Natural killer cell (primary cell): ENCODE data around the gene RBP5. TPM values are rescaled to one million over a fixed set of nuclear protein-coding genes. Genes with fewer than 3 reads are reported as not detected.

ENCODE experiments used
- ATAC-seq, 3 donors: fragments of 150-1000 bp in 2 of 3; fragments of 200-7000 bp in 1 of 3; cut with Tn5 transposase; 1 replicate in 1 of 3; 2 replicates in 2 of 3; pipeline ENCODE4 v1.10.0; 2021; ENCODE audit warnings: mild to moderate bottlenecking in 2 of 3, moderate library complexity in 2 of 3
- DNase-seq, 2 donors: peaks; one replicate each; pipeline versions ENCODE4 v3.0.0 to v3.0.0-alpha.2; 2013 to 2021; ENCODE audit warnings: mixed read lengths in 1 of 2
- H3K27ac ChIP-seq: one replicate; pipeline ENCODE4 v1.5.1; 2013; ENCODE audit warnings: mild to moderate bottlenecking, low read length
- H3K27me3 ChIP-seq: one replicate; pipeline ENCODE4 v1.6.1; 2013; ENCODE audit warnings: low read length; ENCODE audit not compliant: control insufficient read depth, insufficient read depth
- H3K36me3 ChIP-seq: one replicate; pipeline ENCODE4 v1.6.1; 2013; ENCODE audit warnings: low read length; ENCODE audit not compliant: control insufficient read depth, insufficient read depth
- H3K4me1 ChIP-seq: one replicate; pipeline ENCODE4 v1.6.1; 2013; ENCODE audit warnings: low read length; ENCODE audit not compliant: control insufficient read depth, insufficient read depth
- H3K4me3 ChIP-seq: one replicate; pipeline ENCODE4 v1.5.1; 2013; ENCODE audit warnings: low read length
- H3K9me3 ChIP-seq: one replicate; pipeline ENCODE4 v1.6.1; 2013; ENCODE audit warnings: low read length; ENCODE audit not compliant: control insufficient read depth, insufficient read depth
- H3K27ac Mint-ChIP-seq, 2 donors: one replicate each; pipeline ENCODE4 v1.8.0; 2022; ENCODE audit warnings: mild to moderate bottlenecking in 2 of 2, mixed read lengths in 2 of 2, moderate library complexity in 1 of 2
- H3K27me3 Mint-ChIP-seq, 2 donors: one replicate each; pipeline ENCODE4 v1.8.0; 2022; ENCODE audit warnings: low read depth in 2 of 2, mixed read lengths in 2 of 2
- H3K36me3 Mint-ChIP-seq: one replicate; pipeline ENCODE4 v1.8.0; 2022; ENCODE audit warnings: mixed read lengths
- H3K4me1 Mint-ChIP-seq, 2 donors: one replicate each; pipeline ENCODE4 v1.8.0; 2022; ENCODE audit warnings: mixed read lengths in 2 of 2
- H3K4me3 Mint-ChIP-seq: one replicate; pipeline ENCODE4 v1.8.0; 2022; ENCODE audit warnings: mild to moderate bottlenecking, moderate library complexity, mixed read lengths
- H3K9me3 Mint-ChIP-seq, 2 donors: one replicate each; pipeline ENCODE4 v1.8.0; 2022; ENCODE audit warnings: mixed read lengths in 2 of 2
- WGBS: methylation state at CpG from one replicate; pipeline ENCODE4 v1.1.7; 2013; ENCODE audit warnings: missing lambda C conversion rate; ENCODE audit not compliant: insufficient coverage; 5-methylcytosine and 5-hydroxymethylcytosine counted together
- intact Hi-C: fragments of 100-400 bp; cut with micrococcal nuclease; formaldehyde crosslinking; loops from one replicate; pipeline ENCODE4 v1.14.2; 2022
- total RNA-seq, 4 donors: library from RNA; stranded (reverse); fragments of 120-200 nt in 1 of 4; gene quantifications; one replicate each; pipeline versions ENCODE4 v1.2.3 to v1.2.4, GENCODE V29; 2013 to 2022
- TF ChIP-seq, protein P1 (sequence below): fragments of 200-600 bp; IDR thresholded peaks from one replicate; pipeline ENCODE4 v1.8.0; 2022; ENCODE audit warnings: antibody characterized with exemption

RBP5 gene
- total RNA-seq, 3 donors from 2014 or later (not counting 1 experiment from before 2014, with no cell fraction given), result not detected

DNA sequence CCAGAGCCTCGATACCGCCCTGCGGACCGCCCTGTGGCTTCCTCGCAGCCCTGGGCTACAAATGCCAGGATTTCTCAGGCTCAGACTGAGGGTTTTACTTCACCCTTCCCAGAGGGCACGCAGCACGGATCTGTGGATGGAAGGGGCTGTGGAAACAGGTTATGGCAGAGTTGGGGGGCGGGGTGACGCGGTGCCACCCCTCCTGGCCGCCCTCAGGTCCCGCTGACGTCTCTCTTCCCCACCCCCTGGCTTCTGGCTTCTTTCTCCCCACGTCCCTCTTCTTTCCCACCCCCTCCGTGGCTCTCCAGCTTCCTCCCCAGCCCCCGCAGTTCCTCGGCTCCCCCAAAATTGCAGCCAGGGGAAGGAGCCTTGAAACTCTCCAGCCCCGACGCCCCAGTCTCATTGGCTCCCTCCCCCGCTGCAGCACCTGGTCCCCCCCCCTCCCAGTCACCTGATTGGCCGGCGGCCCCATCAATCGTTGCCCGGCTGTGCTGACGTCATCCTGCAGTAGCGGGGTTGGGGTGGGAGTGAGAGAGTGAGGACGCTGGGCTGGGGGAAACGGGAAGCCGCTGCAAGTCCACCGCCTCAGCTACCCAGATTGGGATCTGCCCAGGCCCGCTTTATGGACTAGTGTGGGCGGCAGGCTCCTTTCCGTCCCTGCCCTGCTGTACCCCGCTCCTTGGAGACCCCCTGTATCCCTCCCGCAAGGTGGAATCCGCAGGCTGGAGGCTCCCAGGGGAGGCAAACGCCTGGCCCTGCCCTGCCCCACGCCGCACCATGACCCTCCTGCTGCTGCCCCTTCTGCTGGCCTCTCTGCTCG, 1.4 kb upstream of the RBP5 start, which contains the start of gene CLSTN3:
CLSTN3 (plus strand) TSS at position 500 of the 820 bp plus-strand sequence; CDS start at position 778, 278 bp downstream.
- peaks cover 30 to 53% of the 10 kb centered on the region in 2 donors for H3K4me1 Mint-ChIP-seq
- H3K27me3 ChIP-seq, result no peaks in the 10 kb centered on the region
- ATAC-seq, result peak; percentile 85 to 91 (median 90)
- peaks cover 19% of the 10 kb centered on the region for H3K36me3 ChIP-seq
- H3K9me3 ChIP-seq, result no peaks in the 10 kb centered on the region
- WGBS, result under 1% methylated on average over 30 of the region's 40 CpGs
- DNase-seq, result peak; percentile 81 to 93
- TF ChIP-seq, protein P1, sequence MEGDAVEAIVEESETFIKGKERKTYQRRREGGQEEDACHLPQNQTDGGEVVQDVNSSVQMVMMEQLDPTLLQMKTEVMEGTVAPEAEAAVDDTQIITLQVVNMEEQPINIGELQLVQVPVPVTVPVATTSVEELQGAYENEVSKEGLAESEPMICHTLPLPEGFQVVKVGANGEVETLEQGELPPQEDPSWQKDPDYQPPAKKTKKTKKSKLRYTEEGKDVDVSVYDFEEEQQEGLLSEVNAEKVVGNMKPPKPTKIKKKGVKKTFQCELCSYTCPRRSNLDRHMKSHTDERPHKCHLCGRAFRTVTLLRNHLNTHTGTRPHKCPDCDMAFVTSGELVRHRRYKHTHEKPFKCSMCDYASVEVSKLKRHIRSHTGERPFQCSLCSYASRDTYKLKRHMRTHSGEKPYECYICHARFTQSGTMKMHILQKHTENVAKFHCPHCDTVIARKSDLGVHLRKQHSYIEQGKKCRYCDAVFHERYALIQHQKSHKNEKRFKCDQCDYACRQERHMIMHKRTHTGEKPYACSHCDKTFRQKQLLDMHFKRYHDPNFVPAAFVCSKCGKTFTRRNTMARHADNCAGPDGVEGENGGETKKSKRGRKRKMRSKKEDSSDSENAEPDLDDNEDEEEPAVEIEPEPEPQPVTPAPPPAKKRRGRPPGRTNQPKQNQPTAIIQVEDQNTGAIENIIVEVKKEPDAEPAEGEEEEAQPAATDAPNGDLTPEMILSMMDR, result no peak
- intact Hi-C loops, result no loop called here
- peak within 1 kb of the TSS; percentile 91 to 94 for H3K27ac Mint-ChIP-seq
- no peaks in the 10 kb centered on the region for H3K27me3 Mint-ChIP-seq
- H3K27ac ChIP-seq, result peak within 1 kb of the TSS; percentile 91
- H3K36me3 Mint-ChIP-seq, result no peaks in the 10 kb centered on the region
- peaks cover 32% of the 10 kb centered on the region for H3K4me1 ChIP-seq
- H3K4me3 Mint-ChIP-seq, result peak within 1 kb of the TSS; percentile 99
- H3K9me3 Mint-ChIP-seq, result no peaks in the 10 kb centered on the region
- peak within 1 kb of the TSS; percentile 95 for H3K4me3 ChIP-seq

DNA sequence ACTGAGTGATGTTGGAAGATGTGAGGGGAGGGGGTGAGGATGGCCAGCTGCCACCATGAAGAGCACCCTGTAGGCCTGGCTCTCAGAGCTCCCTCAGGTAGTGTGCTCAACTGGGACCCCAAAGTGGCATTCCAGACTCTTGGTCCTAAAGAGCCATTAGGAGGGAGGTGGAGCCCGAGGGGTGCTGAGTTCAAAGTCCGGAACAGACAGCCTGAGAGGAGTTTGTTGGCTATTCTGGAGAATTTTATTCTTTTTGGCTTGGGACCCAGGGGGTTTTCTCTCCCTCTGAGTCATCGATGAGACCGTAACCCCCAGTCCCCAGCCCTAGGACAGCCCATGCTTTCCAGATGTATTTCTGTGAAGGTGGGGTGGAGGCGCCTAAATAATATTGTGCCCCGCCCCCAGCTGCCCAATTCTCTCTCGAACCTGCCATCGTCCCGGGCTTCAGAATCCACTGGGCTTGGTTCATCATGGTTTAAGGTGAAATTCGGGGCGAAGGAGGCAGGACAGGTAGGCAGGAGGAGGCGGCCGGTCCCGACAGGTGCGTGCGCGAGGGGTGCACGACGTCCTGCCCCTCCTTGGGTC, 690 bp upstream of the RBP5 start:
- H3K4me3 Mint-ChIP-seq, result peak overlapping the region; percentile 99
- peak overlapping the region; percentile 91 for H3K27ac ChIP-seq
- no peaks in the 10 kb centered on the region for H3K27me3 ChIP-seq
- H3K4me1 ChIP-seq, result peaks cover 32% of the 10 kb centered on the region
- H3K9me3 Mint-ChIP-seq, result no peaks in the 10 kb centered on the region
- no peaks in the 10 kb centered on the region for H3K36me3 Mint-ChIP-seq
- DNase-seq (no peak), ATAC-seq (peak in 1 of 3 donors; percentile 6)
- 12% methylated on average over 17 of the region's 19 CpGs for WGBS
- no peaks in the 10 kb centered on the region for H3K27me3 Mint-ChIP-seq
- peak overlapping the region; percentile 91 to 94 for H3K27ac Mint-ChIP-seq
- H3K9me3 ChIP-seq, result no peaks in the 10 kb centered on the region
- TF ChIP-seq, protein P1, result no peak
- H3K4me1 Mint-ChIP-seq, result peaks cover 30 to 50% of the 10 kb centered on the region in 2 donors
- peaks cover 12% of the 10 kb centered on the region for H3K36me3 ChIP-seq
- intact Hi-C loops, result no loop called here
- H3K4me3 ChIP-seq, result peak overlapping the region; percentile 95

DNA sequence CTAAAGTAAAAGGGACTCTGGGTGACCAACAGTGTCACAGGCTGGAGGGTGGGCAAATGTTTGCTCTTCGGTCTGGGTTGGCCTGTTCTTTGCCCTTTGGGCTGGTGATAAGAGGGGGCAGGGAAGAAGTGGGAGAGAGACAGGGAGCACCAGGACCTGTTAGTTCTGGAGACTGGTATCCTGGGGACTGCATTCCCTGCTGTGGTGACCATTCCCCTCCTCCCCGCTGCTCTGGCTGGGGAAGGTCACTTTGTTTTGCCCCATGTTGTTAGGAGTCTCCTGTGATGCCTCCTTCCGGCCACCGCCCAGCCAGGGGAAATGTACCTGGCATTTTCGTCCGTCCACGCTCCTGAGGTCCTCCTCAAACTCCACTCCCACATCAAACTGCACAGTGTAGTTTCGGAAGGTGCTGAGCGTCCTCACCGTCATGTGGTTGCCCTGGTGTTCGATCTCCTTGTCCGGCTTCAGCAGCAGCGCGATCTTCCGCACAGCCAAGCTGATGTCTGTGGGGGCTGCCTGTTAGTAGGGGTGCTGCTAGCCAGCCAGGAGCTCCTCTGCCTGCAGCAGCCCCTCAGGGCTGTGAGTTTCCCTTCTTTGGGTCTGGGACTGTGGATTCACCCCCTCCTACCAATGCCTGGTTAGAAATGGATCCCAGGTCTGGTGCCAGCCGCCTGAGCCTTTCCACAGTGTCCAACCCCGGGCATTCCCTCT, 618 bp downstream of the RBP5 start:
- H3K4me3 ChIP-seq, result no peak overlapping the region
- no peaks in the 10 kb centered on the region for H3K9me3 ChIP-seq
- Mint-ChIP-seq H3K4me3 (peak overlapping the region; percentile 99), H3K4me1 (peaks cover 30 to 47% of the 10 kb centered on the region in 2 donors), H3K36me3 (no peaks in the 10 kb centered on the region), H3K27ac (peak overlapping the region; percentile 41 to 94), H3K27me3 (no peaks in the 10 kb centered on the region), H3K9me3 (no peaks in the 10 kb centered on the region)
- WGBS, result 97% methylated on average over 17 of the region's 17 CpGs
- ATAC-seq (no peak), DNase-seq (no peak)
- TF ChIP-seq, protein P1, result no peak
- no peak overlapping the region for H3K27ac ChIP-seq
- H3K27me3 ChIP-seq, result no peaks in the 10 kb centered on the region
- H3K4me1 ChIP-seq, result peaks cover 32% of the 10 kb centered on the region
- no peaks in the 10 kb centered on the region for H3K36me3 ChIP-seq
- intact Hi-C loops, result no loop called here
